Body of pancreas (tissue), 4 donors: ENCODE data around the gene TCFL5.

Experiments
- POLR2A ChIP-seq, 3 donors: fragments of 450-650 bp; IDR thresholded peaks; one replicate each; pipeline ENCODE4 v1.6.1; 2016; ENCODE audit warnings: antibody characterized with exemption in 3 of 3, mild to moderate bottlenecking in 2 of 3
- TF ChIP-seq, protein P1 (sequence below), 7 experiments: fragments of 450-650 bp in 4 of 7; fragments of 200-600 bp in 3 of 7; sonication (generic) in 3 of 7; IDR thresholded peaks; one replicate each; pipeline ENCODE4 v1.5.1; 2016 to 2019; ENCODE audit warnings: antibody characterized with exemption in 7 of 7

DNA sequence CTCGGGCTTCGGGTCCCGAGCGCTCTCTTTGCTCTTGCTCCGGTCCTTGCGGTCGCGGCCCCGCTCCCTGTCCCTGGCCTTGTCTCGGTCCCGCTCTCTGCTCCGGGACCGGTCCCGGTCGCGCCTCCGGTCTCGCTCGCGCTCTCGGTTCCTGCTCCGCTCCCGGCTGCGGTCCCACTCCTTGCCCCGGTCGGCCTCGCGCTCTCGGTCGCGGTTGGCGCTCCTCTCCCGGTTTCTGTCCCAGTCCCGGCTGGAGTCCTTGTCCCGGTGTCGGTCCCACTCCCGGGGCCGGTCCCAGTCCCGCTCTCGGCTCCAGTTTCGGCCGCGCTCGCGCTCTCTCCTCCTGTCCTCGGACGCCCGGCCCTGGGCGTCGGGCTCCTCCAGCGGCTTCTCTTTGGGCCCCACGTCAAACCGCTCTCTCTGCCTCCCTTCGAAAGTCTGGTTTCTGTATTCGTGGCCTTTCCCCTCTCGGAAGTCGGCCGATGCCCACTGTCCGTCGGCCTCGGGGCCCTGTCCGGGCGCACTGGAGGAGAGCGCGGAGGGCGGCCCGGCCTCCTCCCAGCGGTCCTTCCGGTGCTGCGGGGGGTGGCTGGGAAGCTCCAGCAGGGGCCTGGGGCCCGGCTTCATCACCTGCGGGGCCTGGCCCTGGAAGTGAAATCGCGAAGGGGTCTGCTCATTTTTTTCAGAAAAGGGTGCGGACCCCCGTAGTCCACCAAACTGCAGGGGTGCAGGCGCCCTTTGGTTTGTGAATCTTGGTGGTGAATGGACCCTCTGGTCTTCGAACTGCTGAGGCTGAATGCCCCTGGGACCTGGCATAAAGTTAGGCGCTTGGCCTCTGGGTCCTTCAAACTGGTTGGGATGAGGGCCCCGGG lies 17.9 kb upstream of the TCFL5 start:
- TF ChIP-seq, protein P1, sequence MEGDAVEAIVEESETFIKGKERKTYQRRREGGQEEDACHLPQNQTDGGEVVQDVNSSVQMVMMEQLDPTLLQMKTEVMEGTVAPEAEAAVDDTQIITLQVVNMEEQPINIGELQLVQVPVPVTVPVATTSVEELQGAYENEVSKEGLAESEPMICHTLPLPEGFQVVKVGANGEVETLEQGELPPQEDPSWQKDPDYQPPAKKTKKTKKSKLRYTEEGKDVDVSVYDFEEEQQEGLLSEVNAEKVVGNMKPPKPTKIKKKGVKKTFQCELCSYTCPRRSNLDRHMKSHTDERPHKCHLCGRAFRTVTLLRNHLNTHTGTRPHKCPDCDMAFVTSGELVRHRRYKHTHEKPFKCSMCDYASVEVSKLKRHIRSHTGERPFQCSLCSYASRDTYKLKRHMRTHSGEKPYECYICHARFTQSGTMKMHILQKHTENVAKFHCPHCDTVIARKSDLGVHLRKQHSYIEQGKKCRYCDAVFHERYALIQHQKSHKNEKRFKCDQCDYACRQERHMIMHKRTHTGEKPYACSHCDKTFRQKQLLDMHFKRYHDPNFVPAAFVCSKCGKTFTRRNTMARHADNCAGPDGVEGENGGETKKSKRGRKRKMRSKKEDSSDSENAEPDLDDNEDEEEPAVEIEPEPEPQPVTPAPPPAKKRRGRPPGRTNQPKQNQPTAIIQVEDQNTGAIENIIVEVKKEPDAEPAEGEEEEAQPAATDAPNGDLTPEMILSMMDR (IDR thresholded peaks at IDR 0.05): no peak
- no peak for TF ChIP-seq POLR2A (IDR thresholded peaks at IDR 0.05)
